ENCODE results near the gene CNEP1R1. TPM values are rescaled to one million over a fixed set of nuclear protein-coding genes. Genes with fewer than 3 reads are reported as not detected.

CNEP1R1 gene
- total and polyA plus RNA-seq, 9 of the 15 experiments (the other 6 are each of a cell fraction or from before 2014, with no cell fraction given) = 7.6 to 20.1 (median 10.6) TPM

DNA sequence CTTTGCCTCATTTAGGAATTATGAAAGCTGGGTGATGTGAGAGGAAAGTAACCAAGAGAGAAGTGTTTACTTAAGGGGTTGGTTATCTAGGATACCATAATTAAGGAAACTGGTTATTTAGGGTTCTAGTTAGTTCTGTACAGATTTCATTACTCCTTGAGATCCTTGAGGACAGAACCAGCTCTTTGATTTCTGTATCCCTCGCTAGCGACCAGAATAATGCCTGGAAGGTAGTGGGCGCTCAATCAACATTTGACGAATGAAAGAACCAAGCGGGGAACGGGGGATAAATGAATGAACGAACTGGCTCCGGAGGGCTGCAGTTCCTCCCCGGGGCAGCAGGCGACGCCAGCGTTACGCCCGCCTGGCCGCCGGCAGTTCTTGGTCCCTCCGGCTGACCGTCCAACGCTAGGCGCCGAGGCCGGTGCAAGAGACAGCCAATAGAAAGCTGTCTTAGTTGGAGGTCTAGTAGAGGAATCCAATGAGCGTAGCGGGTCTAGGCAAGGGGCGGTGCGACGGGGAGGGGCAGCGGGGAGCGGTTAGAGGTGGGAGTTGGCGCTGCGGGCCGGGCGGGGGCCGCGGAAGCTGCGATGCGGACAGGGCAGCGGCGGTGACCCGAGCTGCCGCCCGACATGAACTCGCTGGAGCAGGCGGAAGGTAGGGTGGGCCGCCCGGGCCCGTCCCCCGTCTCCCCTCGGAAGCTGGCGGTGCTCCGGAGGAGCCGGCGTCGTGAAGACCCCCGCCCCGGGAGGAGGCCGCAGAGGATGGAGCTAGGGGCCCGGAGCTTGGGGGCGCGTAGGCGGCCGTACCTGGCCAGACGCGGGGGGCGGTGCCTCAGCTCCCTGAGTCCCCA, at the start of gene CNEP1R1 (continued):
- TF ChIP-seq ERF (CRISPR knock-in tag; IDR thresholded peaks at IDR 0.05) (no peak), NFRKB (IDR thresholded peaks at IDR 0.05; ENCODE audit: low read depth) (no peak; the same call in 1 of the 2 replicates), BRF1 (IDR thresholded peaks at IDR 0.05; ENCODE audit: borderline replicate concordance, extremely low read depth, insufficient read length) (no peak), PHB (CRISPR knock-in tag; IDR thresholded peaks at IDR 0.05) (no peak; the same call in 1 of the 2 replicates), FOXK1 (CRISPR knock-in tag; IDR thresholded peaks at IDR 0.05; ENCODE audit: borderline replicate concordance) (no peak), ZNF24 (IDR thresholded peaks at IDR 0.05) (peak; percentile 91), PRPF4 (IDR thresholded peaks at IDR 0.05; ENCODE audit: insufficient read depth, low read depth, low read length, poor library complexity, severe bottlenecking) (no peak), RBM17 (IDR thresholded peaks at IDR 0.05; ENCODE audit: borderline replicate concordance, low read depth, low read length) (no peak), NFYB (IDR thresholded peaks at IDR 0.05; ENCODE audit: extremely low read depth, insufficient read length) (peak; percentile 92), ZNF146 (CRISPR knock-in tag; IDR thresholded peaks at IDR 0.05; ENCODE audit: unreplicated experiment) (no peak), ZFX (CRISPR knock-in tag; IDR thresholded peaks at IDR 0.05) (peak; percentile 76), CREM (IDR thresholded peaks at IDR 0.05; ENCODE audit: low read depth) (peak; percentile 83), RFX7 (CRISPR knock-in tag; IDR thresholded peaks at IDR 0.05) (no peak), ZNF384 (IDR thresholded peaks at IDR 0.05; ENCODE audit: low read depth, low read length) (no peak)
- TF ChIP-seq, protein P1, sequence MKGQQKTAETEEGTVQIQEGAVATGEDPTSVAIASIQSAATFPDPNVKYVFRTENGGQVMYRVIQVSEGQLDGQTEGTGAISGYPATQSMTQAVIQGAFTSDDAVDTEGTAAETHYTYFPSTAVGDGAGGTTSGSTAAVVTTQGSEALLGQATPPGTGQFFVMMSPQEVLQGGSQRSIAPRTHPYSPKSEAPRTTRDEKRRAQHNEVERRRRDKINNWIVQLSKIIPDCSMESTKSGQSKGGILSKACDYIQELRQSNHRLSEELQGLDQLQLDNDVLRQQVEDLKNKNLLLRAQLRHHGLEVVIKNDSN (CRISPR knock-in tag; IDR thresholded peaks at IDR 0.05) = no peak
- TF ChIP-seq, protein P2, sequence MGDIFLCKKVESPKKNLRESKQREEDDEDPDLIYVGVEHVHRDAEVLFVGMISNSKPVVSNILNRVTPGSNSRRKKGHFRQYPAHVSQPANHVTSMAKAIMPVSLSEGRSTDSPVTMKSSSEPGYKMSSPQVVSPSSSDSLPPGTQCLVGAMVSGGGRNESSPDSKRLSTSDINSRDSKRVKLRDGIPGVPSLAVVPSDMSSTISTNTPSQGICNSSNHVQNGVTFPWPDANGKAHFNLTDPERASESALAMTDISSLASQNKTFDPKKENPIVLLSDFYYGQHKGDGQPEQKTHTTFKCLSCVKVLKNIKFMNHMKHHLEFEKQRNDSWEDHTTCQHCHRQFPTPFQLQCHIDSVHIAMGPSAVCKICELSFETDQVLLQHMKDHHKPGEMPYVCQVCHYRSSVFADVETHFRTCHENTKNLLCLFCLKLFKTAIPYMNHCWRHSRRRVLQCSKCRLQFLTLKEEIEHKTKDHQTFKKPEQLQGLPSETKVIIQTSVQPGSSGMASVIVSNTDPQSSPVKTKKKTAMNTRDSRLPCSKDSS (IDR thresholded peaks at IDR 0.05; ENCODE audit: low read depth, partially characterized antibody) = no peak
- TF ChIP-seq, protein P3, sequence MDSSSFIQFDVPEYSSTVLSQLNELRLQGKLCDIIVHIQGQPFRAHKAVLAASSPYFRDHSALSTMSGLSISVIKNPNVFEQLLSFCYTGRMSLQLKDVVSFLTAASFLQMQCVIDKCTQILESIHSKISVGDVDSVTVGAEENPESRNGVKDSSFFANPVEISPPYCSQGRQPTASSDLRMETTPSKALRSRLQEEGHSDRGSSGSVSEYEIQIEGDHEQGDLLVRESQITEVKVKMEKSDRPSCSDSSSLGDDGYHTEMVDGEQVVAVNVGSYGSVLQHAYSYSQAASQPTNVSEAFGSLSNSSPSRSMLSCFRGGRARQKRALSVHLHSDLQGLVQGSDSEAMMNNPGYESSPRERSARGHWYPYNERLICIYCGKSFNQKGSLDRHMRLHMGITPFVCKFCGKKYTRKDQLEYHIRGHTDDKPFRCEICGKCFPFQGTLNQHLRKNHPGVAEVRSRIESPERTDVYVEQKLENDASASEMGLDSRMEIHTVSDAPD (CRISPR knock-in tag; IDR thresholded peaks at IDR 0.05) = no peak
- TF ChIP-seq, protein P4, sequence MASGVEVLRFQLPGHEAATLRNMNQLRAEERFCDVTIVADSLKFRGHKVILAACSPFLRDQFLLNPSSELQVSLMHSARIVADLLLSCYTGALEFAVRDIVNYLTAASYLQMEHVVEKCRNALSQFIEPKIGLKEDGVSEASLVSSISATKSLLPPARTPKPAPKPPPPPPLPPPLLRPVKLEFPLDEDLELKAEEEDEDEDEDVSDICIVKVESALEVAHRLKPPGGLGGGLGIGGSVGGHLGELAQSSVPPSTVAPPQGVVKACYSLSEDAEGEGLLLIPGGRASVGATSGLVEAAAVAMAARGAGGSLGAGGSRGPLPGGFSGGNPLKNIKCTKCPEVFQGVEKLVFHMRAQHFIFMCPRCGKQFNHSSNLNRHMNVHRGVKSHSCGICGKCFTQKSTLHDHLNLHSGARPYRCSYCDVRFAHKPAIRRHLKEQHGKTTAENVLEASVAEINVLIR (CRISPR knock-in tag; IDR thresholded peaks at IDR 0.05) = no peak
- TF ChIP-seq, protein P5, sequence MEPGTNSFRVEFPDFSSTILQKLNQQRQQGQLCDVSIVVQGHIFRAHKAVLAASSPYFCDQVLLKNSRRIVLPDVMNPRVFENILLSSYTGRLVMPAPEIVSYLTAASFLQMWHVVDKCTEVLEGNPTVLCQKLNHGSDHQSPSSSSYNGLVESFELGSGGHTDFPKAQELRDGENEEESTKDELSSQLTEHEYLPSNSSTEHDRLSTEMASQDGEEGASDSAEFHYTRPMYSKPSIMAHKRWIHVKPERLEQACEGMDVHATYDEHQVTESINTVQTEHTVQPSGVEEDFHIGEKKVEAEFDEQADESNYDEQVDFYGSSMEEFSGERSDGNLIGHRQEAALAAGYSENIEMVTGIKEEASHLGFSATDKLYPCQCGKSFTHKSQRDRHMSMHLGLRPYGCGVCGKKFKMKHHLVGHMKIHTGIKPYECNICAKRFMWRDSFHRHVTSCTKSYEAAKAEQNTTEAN (CRISPR knock-in tag; IDR thresholded peaks at IDR 0.05) = no peak
- TF ChIP-seq, protein P6, sequence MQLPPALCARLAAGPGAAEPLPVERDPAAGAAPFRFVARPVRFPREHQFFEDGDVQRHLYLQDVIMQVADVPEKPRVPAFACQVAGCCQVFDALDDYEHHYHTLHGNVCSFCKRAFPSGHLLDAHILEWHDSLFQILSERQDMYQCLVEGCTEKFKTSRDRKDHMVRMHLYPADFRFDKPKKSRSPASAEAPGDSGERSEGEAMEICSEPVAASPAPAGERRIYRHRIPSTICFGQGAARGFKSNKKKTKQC (CRISPR knock-in tag; IDR thresholded peaks at IDR 0.05) = no peak
